ENCODE data around the gene MSH5. TPM values are rescaled to one million over a fixed set of nuclear protein-coding genes. Genes with fewer than 3 reads are reported as not detected.

The MSH5 gene
- total and polyA plus RNA-seq, 7 donors: 1.4 to 3.0 (median 1.8) TPM

GRCh38 chr6:31736021-31736767 lies 3.6 kb upstream of the MSH5 start, which contains the start of gene CLIC1:
Gene CLIC1, minus strand, starts transcription at chr6:31736530. Its CDS starts 230 bp downstream, at chr6:31736300.
- Histone ChIP-seq H3K9me3 (no peaks in the 10 kb centered on the region), H3K27ac (peak within 1 kb of the TSS; percentile 74), H3K4me3 (peak within 1 kb of the TSS; percentile 71), H3K27me3 (ENCODE audit: insufficient read depth in 3 of 3, low read length in 2 of 3) (peaks cover 0 to 11% (median 0%) of the 10 kb centered on the region in 3 donors), H3K4me1 (peaks cover 27% of the 10 kb centered on the region), H3K36me3 (ENCODE audit: insufficient read depth in 1 of 2, low read depth in 1 of 2) (peaks cover 0 to 28% of the 10 kb centered on the region in 2 donors)
- TF ChIP-seq CTCF (IDR thresholded peaks at IDR 0.05): no peak
- ATAC-seq: peak; percentile 17 to 35 (median 24)
- intact Hi-C loops (cut with DNase I): loop anchor here in 1 of 2 donors (5.0 kb wide), 1 partner anchor 69 kb away; the partner anchor contains the start of genes CSNK2B and LY6G5B
- WGBS, 3 donors: 5 to 9% (median 8%) methylated on average over 20 to 24 of the region's 24 CpGs
- peak; percentile 87 to 90 for DNase-seq

DNA sequence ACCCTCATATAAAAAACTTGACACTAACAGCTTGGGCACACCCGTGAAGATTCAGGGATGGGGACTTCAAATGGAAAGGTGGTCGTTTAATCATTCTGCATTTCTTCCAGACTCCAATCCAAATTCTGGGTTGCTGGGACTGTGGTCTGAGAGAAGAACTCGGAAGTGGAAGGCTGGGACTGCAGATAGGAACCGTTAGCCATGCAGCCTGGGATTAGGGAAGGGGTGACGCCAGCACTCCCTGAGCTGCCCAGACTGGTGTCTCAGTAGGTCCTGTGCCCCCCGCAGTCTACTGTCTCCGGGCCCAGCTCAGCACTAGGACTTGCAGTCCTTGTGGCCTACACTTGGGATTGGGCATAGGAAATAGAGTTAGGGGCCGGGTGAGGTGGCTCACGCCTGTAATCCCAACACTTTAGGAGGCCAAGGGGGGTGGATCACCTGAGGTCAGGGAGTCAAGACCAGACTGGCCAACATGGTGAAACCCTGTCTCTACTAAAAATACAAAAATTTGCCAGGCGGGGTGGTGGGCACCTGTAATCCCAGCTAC lies 3.0 kb upstream of the MSH5 start:
- H3K4me3 ChIP-seq: peak overlapping the region; percentile 71
- peaks cover 24% of the 10 kb centered on the region for H3K4me1 ChIP-seq
- ATAC-seq (no peak), DNase-seq (no peak)
- 43 to 47% (median 45%) methylated on average over 10 of the region's 10 CpGs for WGBS, 3 donors
- no peaks in the 10 kb centered on the region for H3K9me3 ChIP-seq
- H3K27me3 ChIP-seq (ENCODE audit: insufficient read depth in 3 of 3, low read length in 2 of 3): peaks cover 0 to 11% (median 0%) of the 10 kb centered on the region in 3 donors
- H3K36me3 ChIP-seq (ENCODE audit: insufficient read depth in 1 of 2, low read depth in 1 of 2): peaks cover 0 to 22% of the 10 kb centered on the region in 2 donors
- no peak for TF ChIP-seq CTCF (IDR thresholded peaks at IDR 0.05)
- intact Hi-C loops (cut with DNase I): loop anchor here in 1 of 2 donors (5.0 kb wide), 1 partner anchor 70 kb away; the partner anchor contains the start of genes CSNK2B and LY6G5B
- H3K27ac ChIP-seq: peak overlapping the region; percentile 74

- H3K4me1 ChIP-seq: peaks cover 21% of the 10 kb centered on the region
- 57 to 73% (median 63%) methylated on average over 6 to 7 of the region's 7 CpGs for WGBS, 3 donors
- DNase-seq: no peak
Measured at GRCh38 chr6:31737315-31737990, 2.4 kb upstream of the MSH5 start.

More at GRCh38 chr6:31737315-31737990, 2.4 kb upstream of the MSH5 start:
- Histone ChIP-seq H3K27ac (peak overlapping the region; percentile 74), H3K36me3 (ENCODE audit: insufficient read depth in 1 of 2, low read depth in 1 of 2) (peaks cover 0 to 16% of the 10 kb centered on the region in 2 donors), H3K27me3 (ENCODE audit: insufficient read depth in 3 of 3, low read length in 2 of 3) (peaks cover 0 to 11% (median 0%) of the 10 kb centered on the region in 3 donors), H3K4me3 (peak overlapping the region; percentile 71), H3K9me3 (no peaks in the 10 kb centered on the region)
- no peak for TF ChIP-seq CTCF (IDR thresholded peaks at IDR 0.05)
- intact Hi-C loops (cut with DNase I): loop anchor here in 1 of 2 donors (5.0 kb wide), 1 partner anchor 70 kb away; the partner anchor contains the start of genes CSNK2B and LY6G5B
- no peak for ATAC-seq

Measured in psoas muscle (tissue), 8 donors.